Trophoblast cell (in vitro differentiated cells and primary cell): ENCODE results near the gene SNX24.

Experiments
- DNase-seq, 2 donors: peaks; one replicate each; pipeline ENCODE4 v3.0.0-alpha.2; 2016
- H2AFZ ChIP-seq: 2 replicates; pipeline ENCODE4 v1.6.1; 2013; ENCODE audit warnings: low read length, moderate library complexity, mild to moderate bottlenecking; ENCODE audit not compliant: insufficient read depth, poor library complexity
- H2AK5ac ChIP-seq: 2 replicates; pipeline ENCODE4 v1.6.1; 2013; ENCODE audit warnings: mild to moderate bottlenecking, low read length
- H2BK120ac ChIP-seq: 2 replicates; pipeline ENCODE4 v1.6.1; 2013; ENCODE audit warnings: low read length, mild to moderate bottlenecking, moderate library complexity; ENCODE audit not compliant: insufficient read depth, poor library complexity
- H2BK12ac ChIP-seq: 2 replicates; pipeline ENCODE4 v1.6.1; 2013; ENCODE audit warnings: mild to moderate bottlenecking, low read length, moderate library complexity
- H2BK5ac ChIP-seq: 2 replicates; pipeline ENCODE4 v1.6.1; 2013; ENCODE audit warnings: low read length, low read depth, moderate library complexity, mild to moderate bottlenecking; ENCODE audit not compliant: poor library complexity
- H3K14ac ChIP-seq: 2 replicates; pipeline ENCODE4 v1.6.1; 2013; ENCODE audit warnings: mild to moderate bottlenecking, low read length
- H3K18ac ChIP-seq: 2 replicates; pipeline ENCODE4 v1.6.1; 2013; ENCODE audit warnings: mild to moderate bottlenecking, low read length
- H3K23ac ChIP-seq: 2 replicates; pipeline ENCODE4 v1.6.1; 2013; ENCODE audit warnings: low read length
- H3K27ac ChIP-seq: 2 replicates; pipeline ENCODE4 v1.5.1; 2013; ENCODE audit warnings: low read depth, mild to moderate bottlenecking, inconsistent platforms, low read length, moderate library complexity
- H3K27me3 ChIP-seq: 2 replicates; pipeline ENCODE4 v1.6.1; 2013; ENCODE audit warnings: inconsistent platforms, mild to moderate bottlenecking, low read length, moderate library complexity; ENCODE audit not compliant: insufficient read depth
- H3K36me3 ChIP-seq, 2 experiments: 1 replicate in 1 of 2; 2 replicates in 1 of 2; pipeline ENCODE4 v1.6.1; 2013; ENCODE audit warnings: low read length in 2 of 2, mild to moderate bottlenecking in 2 of 2, moderate library complexity in 1 of 2; ENCODE audit not compliant: insufficient read depth in 2 of 2, control insufficient read depth in 1 of 2
- H3K4ac ChIP-seq: 2 replicates; pipeline ENCODE4 v1.6.1; 2013; ENCODE audit warnings: low read depth, mild to moderate bottlenecking, low read length, moderate library complexity
- H3K4me1 ChIP-seq, 2 experiments: 1 replicate in 1 of 2; 2 replicates in 1 of 2; pipeline ENCODE4 v1.6.1; 2013; ENCODE audit warnings: low read length in 2 of 2, mild to moderate bottlenecking in 2 of 2, moderate library complexity in 1 of 2; ENCODE audit not compliant: insufficient read depth in 2 of 2, control insufficient read depth in 1 of 2
- H3K4me2 ChIP-seq: 2 replicates; pipeline ENCODE4 v1.6.1; 2013; ENCODE audit warnings: inconsistent platforms, mild to moderate bottlenecking, low read length, moderate library complexity
- H3K4me3 ChIP-seq: 2 replicates; pipeline ENCODE4 v1.5.1; 2013; ENCODE audit warnings: mild to moderate bottlenecking, low read depth, low read length, inconsistent platforms
- H3K79me1 ChIP-seq: one replicate; pipeline ENCODE4 v1.6.1; 2013; ENCODE audit warnings: low read length
- H3K79me2 ChIP-seq: 2 replicates; pipeline ENCODE4 v1.6.1; 2013; ENCODE audit warnings: low read length, mild to moderate bottlenecking; ENCODE audit not compliant: control insufficient read depth, insufficient read depth, poor library complexity
- H3K9ac ChIP-seq: 2 replicates; pipeline ENCODE4 v1.6.1; 2013; ENCODE audit warnings: mild to moderate bottlenecking, low read length
- H3K9me3 ChIP-seq: 2 replicates; pipeline ENCODE4 v1.6.1; 2013; ENCODE audit warnings: low read depth, mild to moderate bottlenecking, control low read depth, inconsistent platforms, low read length; ENCODE audit not compliant: insufficient read depth
- H4K12ac ChIP-seq: 2 replicates; pipeline ENCODE4 v1.6.1; 2013; ENCODE audit warnings: low read depth, mild to moderate bottlenecking, low read length, moderate library complexity
- H4K8ac ChIP-seq: 2 replicates; pipeline ENCODE4 v1.6.1; 2013; ENCODE audit warnings: low read depth, mild to moderate bottlenecking, low read length, moderate library complexity
- H4K91ac ChIP-seq: one replicate; pipeline ENCODE4 v1.6.1; 2013; ENCODE audit warnings: low read depth, mild to moderate bottlenecking, low read length, moderate library complexity
- WGBS: extraction: QIAGEN DNeasy Blood & Tissue Kit; methylation state at CpG from one replicate; pipeline ENCODE4 v1.1.7; 2013; ENCODE audit warnings: missing lambda C conversion rate; ENCODE audit not compliant: insufficient read length, insufficient coverage; ENCODE audit errors: extremely low coverage; 5-methylcytosine and 5-hydroxymethylcytosine counted together

Gene SNX24

GRCh38 chr5:122978644-122979297, 133.4 kb downstream of the SNX24 start:
- DNase-seq, result no peak
- Histone ChIP-seq H3K18ac (no peak overlapping the region), H3K9me3 (no peaks in the 10 kb centered on the region), H3K4me1 (no peaks in the 10 kb centered on the region), H3K4me2 (no peak overlapping the region), H3K79me2 (no peaks in the 10 kb centered on the region), H4K91ac (no peak overlapping the region), H3K27me3 (no peaks in the 10 kb centered on the region), H3K36me3 (no peaks in the 10 kb centered on the region), H3K23ac (no peak overlapping the region), H4K8ac (no peak overlapping the region), H3K79me1 (no peaks in the 10 kb centered on the region), H2BK5ac (no peak overlapping the region), H3K27ac (no peak overlapping the region), H4K12ac (no peak overlapping the region), H3K4me3 (no peak overlapping the region), H2AFZ (no peak overlapping the region), H2BK12ac (no peak overlapping the region), H2BK120ac (no peak overlapping the region), H3K14ac (no peak overlapping the region), H3K9ac (no peak overlapping the region), H3K4ac (no peak overlapping the region), H2AK5ac (no peak overlapping the region)
- WGBS, result no CpG with 5 or more reads among the region's 5 CpGs

GRCh38 chr5:122981846-122982245, 136.4 kb downstream of the SNX24 start:
- Histone ChIP-seq H3K79me2 (no peaks in the 10 kb centered on the region), H3K4me3 (no peak overlapping the region), H2BK120ac (no peak overlapping the region), H3K4me1 (no peaks in the 10 kb centered on the region), H3K27me3 (no peaks in the 10 kb centered on the region), H3K9me3 (no peaks in the 10 kb centered on the region), H2AK5ac (no peak overlapping the region), H3K23ac (no peak overlapping the region), H3K79me1 (no peaks in the 10 kb centered on the region), H3K14ac (no peak overlapping the region), H3K27ac (no peak overlapping the region), H2BK5ac (no peak overlapping the region), H2BK12ac (no peak overlapping the region), H3K18ac (no peak overlapping the region), H3K4me2 (no peak overlapping the region), H4K8ac (no peak overlapping the region), H4K12ac (no peak overlapping the region), H3K9ac (no peak overlapping the region), H3K36me3 (peaks cover 0 to 2% of the 10 kb centered on the region in 2 experiments), H4K91ac (no peak overlapping the region), H2AFZ (no peak overlapping the region), H3K4ac (no peak overlapping the region)
- no peak for DNase-seq
- WGBS, result no CpG with 5 or more reads among the region's 2 CpGs

- Histone ChIP-seq H4K12ac (no peak overlapping the region), H3K18ac (no peak overlapping the region), H4K91ac (no peak overlapping the region), H3K23ac (no peak overlapping the region), H3K9ac (no peak overlapping the region), H3K79me2 (no peaks in the 10 kb centered on the region), H4K8ac (no peak overlapping the region), H3K14ac (no peak overlapping the region), H2AK5ac (no peak overlapping the region), H2BK12ac (no peak overlapping the region), H2BK5ac (no peak overlapping the region), H3K27ac (no peak overlapping the region), H3K79me1 (no peaks in the 10 kb centered on the region), H3K4me1 (no peaks in the 10 kb centered on the region), H2BK120ac (no peak overlapping the region), H3K4ac (no peak overlapping the region), H3K36me3 (peaks cover 0 to 2% of the 10 kb centered on the region in 2 experiments), H3K4me2 (no peak overlapping the region), H2AFZ (no peak overlapping the region), H3K27me3 (no peaks in the 10 kb centered on the region), H3K9me3 (no peaks in the 10 kb centered on the region), H3K4me3 (no peak overlapping the region)
- no peak for DNase-seq
- no CpG with 5 or more reads among the region's 1 CpG for WGBS
These were observed 137.0 kb downstream of the SNX24 start for GRCh38 chr5:122982376-122982775.

- H3K9me3 ChIP-seq, result no peaks in the 10 kb centered on the region
- H3K4me3 ChIP-seq, result no peak overlapping the region
- H3K79me2 ChIP-seq, result no peaks in the 10 kb centered on the region
- H2BK5ac ChIP-seq, result no peak overlapping the region
- no CpG with 5 or more reads among the region's 3 CpGs for WGBS
- no peak overlapping the region for H3K9ac ChIP-seq
- H3K23ac ChIP-seq, result no peak overlapping the region
- H2AFZ ChIP-seq, result no peak overlapping the region
- peaks cover 0 to 4% of the 10 kb centered on the region in 2 experiments for H3K36me3 ChIP-seq
- H3K14ac ChIP-seq, result no peak overlapping the region
- H2AK5ac ChIP-seq, result no peak overlapping the region
- H3K4me2 ChIP-seq, result no peak overlapping the region
- no peak overlapping the region for H2BK12ac ChIP-seq
- H4K8ac ChIP-seq, result no peak overlapping the region
- H4K12ac ChIP-seq, result no peak overlapping the region
- DNase-seq, result no peak
- H2BK120ac ChIP-seq, result no peak overlapping the region
- no peak overlapping the region for H4K91ac ChIP-seq
- no peaks in the 10 kb centered on the region for H3K4me1 ChIP-seq
- no peak overlapping the region for H3K4ac ChIP-seq
- no peak overlapping the region for H3K18ac ChIP-seq
- H3K27me3 ChIP-seq, result no peaks in the 10 kb centered on the region
- no peak overlapping the region for H3K27ac ChIP-seq
- no peaks in the 10 kb centered on the region for H3K79me1 ChIP-seq
These were observed 139.0 kb downstream of the SNX24 start for GRCh38 chr5:122984425-122984824.
